HepG2 (cell line): ENCODE results near the gene PGM5. TPM values are rescaled to one million over a fixed set of nuclear protein-coding genes. Genes with fewer than 3 reads are reported as not detected.
A peak's percentile ranks its signal among the peaks of the same experiment; 100 is the strongest.

Experiments
- ATAC-seq: fragments of 200-7000 bp; cut with Tn5 transposase; 3 replicates; pipeline ENCODE4 v1.9.1; 2020; ENCODE audit warnings: mild to moderate bottlenecking, moderate library complexity
- BruUV-seq: library from RNA; stranded (reverse); fragments of 400-500 nt; replicated peaks from 2 replicates; lab custom pipeline; 2021; lab: Mats Ljungman, UMichigan
- CTCF ChIA-PET: fragments of 300-600 bp; formaldehyde crosslinking; extraction: SDS; loops from one replicate; lab custom pipeline; 2021; ENCODE audit warnings: low total read pairs, inconsistent platforms, low intra/inter-chr PET ratio; lab: Yijun Ruan, JAX
- POLR2A ChIA-PET: fragments of 350-600 bp; sonication (Branson Sonifier 250); formaldehyde crosslinking; loops from one replicate; lab custom pipeline; 2020; ENCODE audit warnings: antibody characterized with exemption, inconsistent platforms; lab: Yijun Ruan, JAX
- DNase-seq: peaks from one replicate; pipeline ENCODE4 v3.0.0-alpha.2; 2015; ENCODE audit warnings: low spot score
- FAIRE-seq: peaks from 3 replicates; lab custom pipeline; 2011; peaks lifted over from hg19 to GRCh38; lab: Jason Lieb, UNC
- H2AFZ ChIP-seq: one replicate; pipeline ENCODE4 v1.6.1; 2011; ENCODE audit warnings: low read length, inconsistent platforms
- H3K27ac ChIP-seq: fragments of 300-600 bp; 3 replicates; pipeline ENCODE4 v1.8.0; 2011; ENCODE audit warnings: mixed run types, mild to moderate bottlenecking, mixed read lengths, low read length, inconsistent platforms; ENCODE audit not compliant: insufficient read depth; ENCODE audit errors: extremely low read length
- H3K27me3 ChIP-seq, 2 experiments: fragments of 200-600 bp in 1 of 2; 2 replicates in 1 of 2; 3 replicates in 1 of 2; pipeline versions ENCODE4 v1.6.0 to v1.8.0; 2011; ENCODE audit warnings: low read length in 2 of 2, mild to moderate bottlenecking in 2 of 2, moderate library complexity in 2 of 2, inconsistent platforms in 1 of 2; ENCODE audit not compliant: insufficient read depth in 2 of 2, control insufficient read depth in 1 of 2
- H3K36me3 ChIP-seq, 2 experiments: fragments of 200-600 bp in 1 of 2; replicated peaks in 1 of 2; 2 replicates in 1 of 2; 3 replicates in 1 of 2; pipeline versions ENCODE4 v1.5.1 to v1.8.0; 2011; ENCODE audit warnings: low read length in 2 of 2, inconsistent platforms in 1 of 2; ENCODE audit not compliant: insufficient read depth in 2 of 2, control insufficient read depth in 1 of 2
- H3K4me1 ChIP-seq: 2 replicates; pipeline ENCODE4 v1.5.1; 2012; ENCODE audit warnings: low read length, inconsistent platforms; ENCODE audit not compliant: insufficient read depth
- H3K4me2 ChIP-seq: 2 replicates; pipeline ENCODE4 v1.6.0; 2011; ENCODE audit warnings: low read depth, low read length, inconsistent platforms
- H3K4me3 ChIP-seq, 3 experiments: fragments of 200-600 bp in 1 of 3; sonication (generic), shearing (Covaris generic) in 1 of 3; replicated peaks in 1 of 3; 2 replicates each; pipeline ENCODE4 v1.5.1; 2011 to 2016; ENCODE audit warnings: low read length in 3 of 3, inconsistent platforms in 2 of 3, low read depth in 2 of 3, mild to moderate bottlenecking in 2 of 3, control low read depth in 1 of 3, mixed read lengths in 1 of 3; ENCODE audit not compliant: insufficient read depth in 1 of 3
- H3K79me2 ChIP-seq: one replicate; pipeline ENCODE4 v1.6.1; 2011; ENCODE audit warnings: low read length, inconsistent platforms; ENCODE audit not compliant: insufficient read depth
- H3K9ac ChIP-seq: 2 replicates; pipeline ENCODE4 v1.6.0; 2011; ENCODE audit warnings: mild to moderate bottlenecking, low read depth, low read length, inconsistent platforms; ENCODE audit not compliant: insufficient read depth
- H3K9me3 ChIP-seq: 2 replicates; pipeline ENCODE4 v1.5.1; 2012; ENCODE audit warnings: mild to moderate bottlenecking, low read length
- H4K20me1 ChIP-seq: 2 replicates; pipeline ENCODE4 v1.6.0; 2011; ENCODE audit warnings: inconsistent platforms, mild to moderate bottlenecking, low read length, moderate library complexity; ENCODE audit not compliant: insufficient read depth
- FLYWCH1 ChIP-seq: sonication (generic); formaldehyde crosslinking; IDR thresholded peaks from 2 replicates; pipeline ENCODE4 v1.8.1; 2023; ENCODE audit warnings: mild to moderate bottlenecking, missing genetic modification reagents
- FOXA1 ChIP-seq, 2 experiments: fragments of 450-650 bp in 1 of 2; sonication (generic) in 1 of 2; formaldehyde crosslinking in 1 of 2; IDR thresholded peaks; 2 replicates each; pipeline versions ENCODE4 v1.4.0 to v1.6.1; 2016 to 2020; ENCODE audit warnings: missing genetic modification reagents in 1 of 2
- FOXA3 ChIP-seq: IDR thresholded peaks from 2 replicates; pipeline ENCODE4 v1.6.1; 2016; ENCODE audit warnings: missing genetic modification reagents, missing compliant biosample characterization
- FOXP1 ChIP-seq, 2 experiments: fragments of 450-650 bp in 1 of 2; IDR thresholded peaks; 2 replicates each; pipeline ENCODE4 v1.6.1; 2017 to 2018; ENCODE audit warnings: antibody characterized with exemption in 1 of 2
- GZF1 ChIP-seq: sonication (generic); formaldehyde crosslinking; IDR thresholded peaks from 2 replicates; pipeline ENCODE4 v1.5.1; 2020; ENCODE audit warnings: mild to moderate bottlenecking, missing genetic modification reagents
- HES4 ChIP-seq: sonication (generic); formaldehyde crosslinking; IDR thresholded peaks from 2 replicates; pipeline ENCODE4 v1.9.0; 2021; ENCODE audit warnings: mild to moderate bottlenecking, missing genetic modification reagents, borderline replicate concordance
- HNF4A ChIP-seq: sonication (generic); formaldehyde crosslinking; IDR thresholded peaks from 2 replicates; pipeline ENCODE4 v1.4.0; 2020; ENCODE audit warnings: missing genetic modification reagents
- MYC ChIP-seq: sonication (generic); formaldehyde crosslinking; IDR thresholded peaks from 2 replicates; pipeline ENCODE4 v1.9.0; 2021; ENCODE audit warnings: missing genetic modification reagents, borderline replicate concordance
- NCOR1 ChIP-seq: fragments of 200-600 bp; sonication (generic); IDR thresholded peaks from 2 replicates; pipeline ENCODE4 v1.7.0; 2017; ENCODE audit warnings: antibody characterized with exemption, low read length, borderline replicate concordance
- NFKB2 ChIP-seq: sonication (generic); formaldehyde crosslinking; IDR thresholded peaks from 2 replicates; pipeline ENCODE4 v1.4.0; 2020; ENCODE audit warnings: missing genetic modification reagents, borderline replicate concordance
- SNAPC2 ChIP-seq: sonication (generic); formaldehyde crosslinking; IDR thresholded peaks from 2 replicates; pipeline ENCODE4 v1.8.1; 2022; ENCODE audit warnings: mild to moderate bottlenecking, missing genetic modification reagents
- WGBS: methylation state at CpG from one replicate; pipeline ENCODE4 v1.1.6; 2017; ENCODE audit warnings: low lambda C conversion rate; 5-methylcytosine and 5-hydroxymethylcytosine counted together
- in situ Hi-C: cut with HindIII; loops from 2 replicates; pipeline ENCODE4 v1.10.0; 2017; ENCODE audit warnings: low pct_unique_long_range_greater_than_20kb; ENCODE audit not compliant: extremely low pct_ligation_motif_present
- intact Hi-C: fragments of 100-400 bp; cut with micrococcal nuclease; formaldehyde crosslinking; loops from one replicate; pipeline ENCODE4 v1.10.0; 2022; ENCODE audit not compliant: unreplicated experiment
- polyA plus RNA-seq, 8 experiments: library from polyadenylated mRNA; depleted of rRNA in 3 of 8; stranded (reverse) in 7 of 8; unstranded in 1 of 8; fragments of >200 nt; fragmentation: Illumina TruSeq in 4 of 8; extraction: Trizol in 4 of 8; gene quantifications; 2 replicates each; pipeline versions ENCODE4 v1.2.1 to v1.2.3, GENCODE V29; 2011 to 2016; ENCODE audit warnings: low read depth in 4 of 8, missing spikeins in 1 of 8, mixed read lengths in 1 of 8; ENCODE audit not compliant: insufficient read depth in 1 of 8
- total RNA-seq, 5 experiments: library from RNA; depleted of rRNA; stranded (reverse); fragments of >200 nt; fragmentation: Illumina TruSeq; extraction: Trizol; gene quantifications; 2 replicates each; pipeline ENCODE4 v1.2.3, GENCODE V29; 2016; ENCODE audit warnings: low read depth in 1 of 5
- TF ChIP-seq, protein P1 (sequence below): sonication (generic); formaldehyde crosslinking; IDR thresholded peaks from 2 replicates; pipeline ENCODE4 v1.8.0; 2022; ENCODE audit warnings: mild to moderate bottlenecking, missing genetic modification reagents; ENCODE audit not compliant: insufficient replicate concordance
- TF ChIP-seq, protein P2 (sequence below): sonication (generic); formaldehyde crosslinking; IDR thresholded peaks from 2 replicates; pipeline ENCODE4 v1.8.0; 2022; ENCODE audit warnings: low read depth, missing genetic modification reagents

PGM5 gene
- total and polyA plus RNA-seq, 2 of the 13 experiments (the other 11 are each of a cell fraction or from before 2014, with no cell fraction given) = not detected

- no peak for ATAC-seq
- Histone ChIP-seq H3K27me3 (no peaks in the 10 kb centered on the region), H3K79me2 (no peaks in the 10 kb centered on the region), H3K9me3 (no peaks in the 10 kb centered on the region), H4K20me1 (no peaks in the 10 kb centered on the region), H3K9ac (no peak overlapping the region), H3K27ac (no peak overlapping the region), H3K36me3 (no peaks in the 10 kb centered on the region), H3K4me3 (no peak overlapping the region), H3K4me1 (peaks cover 19% of the 10 kb centered on the region), H2AFZ (no peak overlapping the region), H3K4me2 (no peak overlapping the region)
- CTCF ChIA-PET = no interaction called here
- no peak for FAIRE-seq
- intact Hi-C loops = no loop called here
- TF ChIP-seq FOXA1 (IDR thresholded peaks at IDR 0.05) = no peak
- no peak for TF ChIP-seq FOXA1 (CRISPR knock-in tag; IDR thresholded peaks at IDR 0.05)
- no peak for TF ChIP-seq SNAPC2 (CRISPR knock-in tag)
- no peak for TF ChIP-seq GZF1 (CRISPR knock-in tag)
- no peak for TF ChIP-seq FLYWCH1 (CRISPR knock-in tag)
- TF ChIP-seq HES4 = no peak
- DNase-seq = no peak
- POLR2A ChIA-PET = no interaction called here
- in situ Hi-C loops = no loop called here
- BruUV-seq = no TSS peak
- 9% methylated on average over 2 of the region's 2 CpGs for WGBS
Observed at GRCh38 chr9:68507806-68508145, 151.4 kb downstream of the PGM5 start.

DNA sequence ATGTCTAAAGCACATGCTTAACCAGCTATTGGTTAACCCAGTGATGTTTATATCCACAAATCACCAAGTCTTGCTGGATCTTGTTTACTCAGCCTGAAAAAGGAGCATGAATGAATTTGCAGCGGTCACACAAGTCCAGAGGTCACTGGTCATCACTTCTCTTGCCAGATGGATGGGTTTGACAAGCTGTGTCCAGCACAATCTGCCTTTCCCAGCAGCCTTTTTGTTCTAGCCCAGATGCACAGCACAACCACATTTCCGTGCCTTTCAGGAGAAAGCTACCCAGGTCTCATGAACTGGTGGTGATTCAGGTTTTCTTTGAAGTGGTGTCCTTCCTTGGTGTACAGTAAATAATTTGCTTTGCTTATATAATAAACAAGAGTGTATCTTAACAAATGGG lies 152.1 kb downstream of the PGM5 start:
- Histone ChIP-seq H3K79me2 (no peaks in the 10 kb centered on the region), H3K4me2 (no peak overlapping the region; the same call in 1 of the 2 replicates), H4K20me1 (no peaks in the 10 kb centered on the region), H3K27ac (no peak overlapping the region), H3K27me3 (no peaks in the 10 kb centered on the region), H3K4me3 (no peak overlapping the region), H3K36me3 (no peaks in the 10 kb centered on the region)
- CTCF ChIA-PET = no interaction called here
- no TSS peak for BruUV-seq
- no peak for FAIRE-seq
- in situ Hi-C loops = no loop called here
- TF ChIP-seq NFKB2 (CRISPR knock-in tag) (no peak), MYC (CRISPR knock-in tag) (no peak), FOXA3 (CRISPR knock-in tag) (peak; percentile 74), HNF4A (CRISPR knock-in tag) (peak; percentile 51; the same call in 1 of the 2 replicates), NCOR1 (no peak), FOXA1 (IDR thresholded peaks at IDR 0.05) (no peak), FOXA1 (CRISPR knock-in tag; IDR thresholded peaks at IDR 0.05) (peak; percentile 39; the same call in 1 of the 2 replicates), FOXP1 (IDR thresholded peaks at IDR 0.05) (no peak), FOXP1 (CRISPR knock-in tag; IDR thresholded peaks at IDR 0.05) (peak; percentile 30; the same call in 1 of the 2 replicates)
- TF ChIP-seq, protein P1, sequence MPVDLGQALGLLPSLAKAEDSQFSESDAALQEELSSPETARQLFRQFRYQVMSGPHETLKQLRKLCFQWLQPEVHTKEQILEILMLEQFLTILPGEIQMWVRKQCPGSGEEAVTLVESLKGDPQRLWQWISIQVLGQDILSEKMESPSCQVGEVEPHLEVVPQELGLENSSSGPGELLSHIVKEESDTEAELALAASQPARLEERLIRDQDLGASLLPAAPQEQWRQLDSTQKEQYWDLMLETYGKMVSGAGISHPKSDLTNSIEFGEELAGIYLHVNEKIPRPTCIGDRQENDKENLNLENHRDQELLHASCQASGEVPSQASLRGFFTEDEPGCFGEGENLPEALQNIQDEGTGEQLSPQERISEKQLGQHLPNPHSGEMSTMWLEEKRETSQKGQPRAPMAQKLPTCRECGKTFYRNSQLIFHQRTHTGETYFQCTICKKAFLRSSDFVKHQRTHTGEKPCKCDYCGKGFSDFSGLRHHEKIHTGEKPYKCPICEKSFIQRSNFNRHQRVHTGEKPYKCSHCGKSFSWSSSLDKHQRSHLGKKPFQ = no peak
- TF ChIP-seq, protein P2, sequence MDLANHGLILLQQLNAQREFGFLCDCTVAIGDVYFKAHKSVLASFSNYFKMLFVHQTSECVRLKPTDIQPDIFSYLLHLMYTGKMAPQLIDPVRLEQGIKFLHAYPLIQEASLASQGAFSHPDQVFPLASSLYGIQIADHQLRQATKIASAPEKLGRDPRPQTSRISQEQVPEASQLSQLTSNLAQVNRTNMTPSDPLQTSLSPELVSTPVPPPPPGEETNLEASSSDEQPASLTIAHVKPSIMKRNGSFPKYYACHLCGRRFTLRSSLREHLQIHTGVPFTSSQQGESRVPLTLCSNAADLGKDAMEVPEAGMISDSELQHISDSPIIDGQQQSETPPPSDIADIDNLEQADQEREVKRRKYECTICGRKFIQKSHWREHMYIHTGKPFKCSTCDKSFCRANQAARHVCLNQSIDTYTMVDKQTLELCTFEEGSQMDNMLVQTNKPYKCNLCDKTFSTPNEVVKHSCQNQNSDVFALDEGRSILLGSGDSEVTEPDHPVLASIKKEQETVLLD (CRISPR knock-in tag) = no peak
- TF ChIP-seq, all 625 proteins: peak for 4
- 0% methylated on average over 2 of the region's 2 CpGs for WGBS
- H3K9me3 ChIP-seq = no peaks in the 10 kb centered on the region
- DNase-seq (no peak), ATAC-seq (peak; percentile 56; the same call in 2 of the 3 replicates)
- no peak overlapping the region for H3K9ac ChIP-seq
- peaks cover 19% of the 10 kb centered on the region for H3K4me1 ChIP-seq
- intact Hi-C loops = no loop called here
- H2AFZ ChIP-seq = no peak overlapping the region
- POLR2A ChIA-PET = no interaction called here
